Loucy (cell line): ENCODE data around the gene VPS54.

Experiments used
- H2AFZ ChIP-seq: fragments of 200-600 bp; sonication (generic); 2 replicates; pipeline ENCODE4 v1.6.0; 2016; ENCODE audit warnings: antibody characterized with exemption, mild to moderate bottlenecking, low read length, moderate library complexity
- H3F3A ChIP-seq: fragments of 200-600 bp; 2 replicates; pipeline ENCODE4 v1.6.0; 2016; ENCODE audit warnings: antibody characterized with exemption, low read depth, mild to moderate bottlenecking
- H3K27me3 ChIP-seq: fragments of 200-600 bp; sonication (generic); 2 replicates; pipeline ENCODE4 v1.6.1; 2014; ENCODE audit warnings: low read length, mild to moderate bottlenecking; ENCODE audit not compliant: insufficient read depth, poor library complexity, severe bottlenecking
- H3K36me3 ChIP-seq: fragments of 200-600 bp; sonication (generic); 2 replicates; pipeline ENCODE4 v1.6.1; 2016; ENCODE audit warnings: low read length; ENCODE audit not compliant: insufficient read depth
- H3K4me1 ChIP-seq: fragments of 200-600 bp; sonication (generic); 2 replicates; pipeline ENCODE4 v1.5.1; 2014; ENCODE audit warnings: low read length, mild to moderate bottlenecking; ENCODE audit not compliant: insufficient read depth, poor library complexity, severe bottlenecking
- H3K4me2 ChIP-seq: fragments of 200-600 bp; sonication (generic); 2 replicates; pipeline ENCODE4 v1.6.0; 2014; ENCODE audit warnings: antibody characterized with exemption, low read length, low read depth, mild to moderate bottlenecking; ENCODE audit not compliant: poor library complexity, severe bottlenecking
- H3K4me3 ChIP-seq: fragments of 200-600 bp; sonication (generic); 2 replicates; pipeline ENCODE4 v1.5.1; 2014; ENCODE audit warnings: low read length, mild to moderate bottlenecking, mixed read lengths; ENCODE audit not compliant: poor library complexity, severe bottlenecking
- H3K79me2 ChIP-seq: fragments of 200-600 bp; sonication (generic); 2 replicates; pipeline ENCODE4 v1.6.1; 2014; ENCODE audit warnings: low read length; ENCODE audit not compliant: insufficient read depth
- H3K9ac ChIP-seq: fragments of 200-600 bp; sonication (generic); 2 replicates; pipeline ENCODE4 v1.6.0; 2014; ENCODE audit warnings: mild to moderate bottlenecking, low read depth, low read length, moderate library complexity; ENCODE audit not compliant: poor library complexity, severe bottlenecking
- H3K9me2 ChIP-seq: fragments of 200-600 bp; sonication (generic); replicated peaks from 2 replicates; pipeline ENCODE4 v1.6.1; 2016; ENCODE audit warnings: low read depth, low read length, mixed read lengths
- H3K9me3 ChIP-seq: fragments of 200-600 bp; sonication (generic); 2 replicates; pipeline ENCODE4 v1.6.1; 2014; ENCODE audit warnings: mild to moderate bottlenecking, antibody characterized with exemption, low read length, low read depth; ENCODE audit not compliant: insufficient read depth
- H4K20me1 ChIP-seq: fragments of 200-600 bp; sonication (generic); 2 replicates; pipeline ENCODE4 v1.6.0; 2014; ENCODE audit warnings: antibody characterized with exemption, low read length, mild to moderate bottlenecking; ENCODE audit not compliant: insufficient read depth, poor library complexity, severe bottlenecking
- EZH2phosphoT487 ChIP-seq: fragments of 200-600 bp; IDR thresholded peaks from 2 replicates; pipeline ENCODE4 v1.6.1; 2018; ENCODE audit warnings: antibody characterized with exemption, mild to moderate bottlenecking, moderate library complexity, borderline replicate concordance
- TF ChIP-seq, protein P1 (sequence below): fragments of 200-600 bp; sonication (generic); conservative IDR thresholded peaks from 2 replicates; pipeline ENCODE4 v1.5.1; 2014; ENCODE audit warnings: mild to moderate bottlenecking, antibody characterized with exemption, low read length

Gene VPS54

GRCh38 chr2:63888053-63888452, 131.2 kb downstream of the VPS54 start:
- Histone ChIP-seq H3F3A (no peaks in the 10 kb centered on the region), H3K79me2 (no peaks in the 10 kb centered on the region), H3K4me1 (no peaks in the 10 kb centered on the region), H3K4me3 (no peak overlapping the region), H3K27me3 (no peaks in the 10 kb centered on the region), H3K4me2 (no peak overlapping the region), H3K9me2 (no peaks in the 10 kb centered on the region), H3K9me3 (no peaks in the 10 kb centered on the region), H3K9ac (no peak overlapping the region), H4K20me1 (no peaks in the 10 kb centered on the region), H2AFZ (no peak overlapping the region), H3K36me3 (peaks cover 92% of the 10 kb centered on the region)
- no peak for TF ChIP-seq EZH2phosphoT487
- TF ChIP-seq, protein P1, sequence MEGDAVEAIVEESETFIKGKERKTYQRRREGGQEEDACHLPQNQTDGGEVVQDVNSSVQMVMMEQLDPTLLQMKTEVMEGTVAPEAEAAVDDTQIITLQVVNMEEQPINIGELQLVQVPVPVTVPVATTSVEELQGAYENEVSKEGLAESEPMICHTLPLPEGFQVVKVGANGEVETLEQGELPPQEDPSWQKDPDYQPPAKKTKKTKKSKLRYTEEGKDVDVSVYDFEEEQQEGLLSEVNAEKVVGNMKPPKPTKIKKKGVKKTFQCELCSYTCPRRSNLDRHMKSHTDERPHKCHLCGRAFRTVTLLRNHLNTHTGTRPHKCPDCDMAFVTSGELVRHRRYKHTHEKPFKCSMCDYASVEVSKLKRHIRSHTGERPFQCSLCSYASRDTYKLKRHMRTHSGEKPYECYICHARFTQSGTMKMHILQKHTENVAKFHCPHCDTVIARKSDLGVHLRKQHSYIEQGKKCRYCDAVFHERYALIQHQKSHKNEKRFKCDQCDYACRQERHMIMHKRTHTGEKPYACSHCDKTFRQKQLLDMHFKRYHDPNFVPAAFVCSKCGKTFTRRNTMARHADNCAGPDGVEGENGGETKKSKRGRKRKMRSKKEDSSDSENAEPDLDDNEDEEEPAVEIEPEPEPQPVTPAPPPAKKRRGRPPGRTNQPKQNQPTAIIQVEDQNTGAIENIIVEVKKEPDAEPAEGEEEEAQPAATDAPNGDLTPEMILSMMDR: no peak

DNA sequence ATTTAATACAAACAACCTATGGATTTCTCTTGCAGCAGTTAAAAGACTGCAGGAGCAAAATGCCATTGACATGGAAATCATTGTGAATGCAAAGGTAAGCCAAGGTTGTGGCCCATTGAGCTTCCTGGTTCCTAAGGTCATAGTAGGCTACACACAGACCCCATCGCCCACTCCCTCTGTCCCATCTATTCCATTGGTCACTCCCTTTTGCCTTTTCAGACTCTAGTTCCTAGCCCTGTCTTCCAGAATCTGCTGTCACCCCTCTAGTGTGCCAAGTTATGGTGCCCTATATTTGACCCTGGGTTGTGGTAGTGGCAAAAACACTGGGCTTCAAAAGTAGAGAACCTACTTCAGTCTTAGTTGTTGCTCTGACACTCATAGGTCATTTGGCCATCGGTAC, 132.8 kb downstream of the VPS54 start:
- Histone ChIP-seq H4K20me1 (no peaks in the 10 kb centered on the region), H3F3A (no peaks in the 10 kb centered on the region), H3K36me3 (peaks cover 91% of the 10 kb centered on the region)

DNA sequence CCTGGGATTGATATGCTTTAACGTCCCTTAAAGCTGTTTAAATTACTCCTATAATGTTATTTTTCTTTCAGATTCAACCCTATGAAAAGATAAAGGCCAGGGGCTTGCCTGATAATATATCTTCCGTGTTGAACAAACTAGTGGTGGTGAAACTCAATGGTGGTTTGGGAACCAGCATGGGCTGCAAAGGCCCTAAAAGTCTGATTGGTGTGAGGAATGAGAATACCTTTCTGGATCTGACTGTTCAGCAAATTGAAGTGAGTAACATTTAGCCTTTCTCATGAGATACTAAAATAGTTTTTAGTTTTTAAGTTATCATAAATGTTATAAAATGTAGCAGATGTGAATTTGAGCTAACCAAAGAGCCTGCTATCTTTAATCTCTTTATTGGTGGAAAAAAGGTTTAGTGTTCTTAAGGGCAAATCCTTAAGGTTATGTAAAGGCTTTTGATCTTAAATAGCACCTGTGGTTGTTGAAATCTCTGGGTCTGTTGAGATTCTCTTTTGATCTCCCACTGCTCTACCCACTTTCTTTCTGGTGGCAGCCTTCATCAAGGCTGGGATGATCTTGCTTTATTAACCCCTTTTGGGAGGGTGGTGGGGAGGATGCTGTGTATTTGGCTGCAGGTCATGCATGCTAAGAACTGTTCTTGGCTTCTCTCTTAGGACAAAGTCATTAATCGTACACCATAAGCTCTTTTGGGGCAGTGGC, 136.7 kb downstream of the VPS54 start:
- no peaks in the 10 kb centered on the region for H3K9me3 ChIP-seq
- H3K36me3 ChIP-seq: peaks cover 75% of the 10 kb centered on the region
- TF ChIP-seq EZH2phosphoT487: no peak
- TF ChIP-seq, protein P1: no peak
- H3K9ac ChIP-seq: no peak overlapping the region
- H3F3A ChIP-seq: no peaks in the 10 kb centered on the region
- H2AFZ ChIP-seq: no peak overlapping the region
- H4K20me1 ChIP-seq: no peaks in the 10 kb centered on the region
- H3K4me2 ChIP-seq: no peak overlapping the region
- H3K79me2 ChIP-seq: peaks cover 5% of the 10 kb centered on the region
- no peaks in the 10 kb centered on the region for H3K9me2 ChIP-seq
- no peaks in the 10 kb centered on the region for H3K27me3 ChIP-seq
- H3K4me1 ChIP-seq: no peaks in the 10 kb centered on the region
- H3K4me3 ChIP-seq: no peak overlapping the region

More for the DNA sequence above, 132.8 kb downstream of the VPS54 start:
- Histone ChIP-seq H3K9ac (no peak overlapping the region), H3K9me3 (no peaks in the 10 kb centered on the region), H3K9me2 (no peaks in the 10 kb centered on the region), H3K79me2 (no peaks in the 10 kb centered on the region), H3K4me2 (no peak overlapping the region), H3K4me3 (no peak overlapping the region), H3K4me1 (no peaks in the 10 kb centered on the region), H2AFZ (no peak overlapping the region), H3K27me3 (no peaks in the 10 kb centered on the region)
- TF ChIP-seq, protein P1: no peak
- TF ChIP-seq EZH2phosphoT487: no peak
